Ascending aorta (tissue), 2 donors: ENCODE data around the gene MNAT1. TPM values are rescaled to one million over a fixed set of nuclear protein-coding genes. Genes with fewer than 3 reads are reported as not detected.

Source experiments
- DNase-seq, 2 donors: peaks; one replicate each; pipeline ENCODE4 v3.0.0-alpha.2; 2019; ENCODE audit warnings: low spot score in 2 of 2
- H3K27ac ChIP-seq, 2 donors: fragments of 200-600 bp; sonication (generic); one replicate each; pipeline ENCODE4 v1.5.1; 2016 to 2017; ENCODE audit warnings: mild to moderate bottlenecking in 1 of 2
- H3K27me3 ChIP-seq: fragments of 200-600 bp; sonication (generic); one replicate; pipeline ENCODE4 v1.5.1; 2017
- H3K36me3 ChIP-seq, 2 donors: fragments of 200-600 bp; sonication (generic); one replicate each; pipeline ENCODE4 v1.5.1; 2016
- H3K4me1 ChIP-seq, 2 donors: fragments of 200-600 bp; sonication (generic); one replicate each; pipeline ENCODE4 v1.5.1; 2016 to 2017; ENCODE audit warnings: mild to moderate bottlenecking in 1 of 2
- H3K4me3 ChIP-seq, 2 donors: fragments of 200-600 bp; sonication (generic); one replicate each; pipeline ENCODE4 v1.5.1; 2016 to 2017; ENCODE audit warnings: mild to moderate bottlenecking in 1 of 2
- H3K9me3 ChIP-seq, 2 donors: fragments of 200-600 bp; sonication (generic); one replicate each; pipeline ENCODE4 v1.5.1; 2016
- intact Hi-C: fragments of 100-400 bp; cut with DNase I; formaldehyde crosslinking; loops from one replicate; pipeline ENCODE4 v1.15.1; 2023
- total RNA-seq: library from RNA; depleted of rRNA; stranded (reverse); fragments of >200 nt; gene quantifications from one replicate; pipeline ENCODE4 v1.1.0, GENCODE V29; 2016
- TF ChIP-seq, protein P1 (sequence below), 3 experiments: fragments of 200-600 bp in 2 of 3; fragments of 450-650 bp in 1 of 3; sonication (generic) in 2 of 3; IDR thresholded peaks; one replicate each; pipeline ENCODE4 v1.5.1; 2016 to 2019; ENCODE audit warnings: antibody characterized with exemption in 3 of 3, mild to moderate bottlenecking in 1 of 3, moderate library complexity in 1 of 3

Gene MNAT1
- total RNA-seq: 37.5 TPM

DNA sequence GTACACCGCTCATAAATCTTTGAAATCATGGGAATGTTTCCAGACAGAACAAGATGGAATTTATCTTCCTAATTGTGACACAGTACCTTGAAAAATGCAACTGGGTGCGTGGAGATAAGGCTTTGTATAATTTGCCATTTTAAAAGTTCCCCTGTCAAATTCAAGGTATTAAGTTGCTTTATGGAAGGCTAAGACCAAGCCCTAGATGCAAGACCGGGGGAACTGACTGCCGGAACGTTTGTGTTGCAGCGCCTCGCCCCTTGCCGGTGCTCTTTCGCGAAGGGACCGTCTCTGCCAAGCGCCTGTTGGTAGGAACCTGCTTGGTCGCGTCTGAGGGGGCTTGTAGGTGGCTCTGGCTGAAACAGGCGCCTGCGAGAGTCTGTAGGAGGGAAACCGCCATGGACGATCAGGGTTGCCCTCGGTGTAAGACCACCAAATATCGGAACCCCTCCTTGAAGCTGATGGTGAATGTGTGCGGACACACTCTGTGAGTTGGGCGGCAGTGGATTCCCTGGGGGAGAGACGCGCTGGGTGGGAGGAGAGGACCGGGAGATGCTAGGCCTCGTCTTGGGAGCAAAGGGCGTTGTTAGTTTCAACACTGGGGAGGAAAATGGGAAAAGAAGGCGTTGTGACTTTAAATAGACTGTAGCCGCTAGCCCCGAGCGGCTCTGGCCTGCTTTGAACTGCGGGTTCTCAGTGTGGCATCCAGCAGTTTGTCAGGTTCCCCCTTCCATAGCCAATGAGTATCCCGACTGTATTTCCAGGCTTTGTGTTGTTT, at the start of gene MNAT1:
TSS of gene MNAT1 (plus strand) at position 297 of the 778 bp plus-strand sequence. CDS start at position 399, 102 bp downstream.
- TF ChIP-seq, protein P1, sequence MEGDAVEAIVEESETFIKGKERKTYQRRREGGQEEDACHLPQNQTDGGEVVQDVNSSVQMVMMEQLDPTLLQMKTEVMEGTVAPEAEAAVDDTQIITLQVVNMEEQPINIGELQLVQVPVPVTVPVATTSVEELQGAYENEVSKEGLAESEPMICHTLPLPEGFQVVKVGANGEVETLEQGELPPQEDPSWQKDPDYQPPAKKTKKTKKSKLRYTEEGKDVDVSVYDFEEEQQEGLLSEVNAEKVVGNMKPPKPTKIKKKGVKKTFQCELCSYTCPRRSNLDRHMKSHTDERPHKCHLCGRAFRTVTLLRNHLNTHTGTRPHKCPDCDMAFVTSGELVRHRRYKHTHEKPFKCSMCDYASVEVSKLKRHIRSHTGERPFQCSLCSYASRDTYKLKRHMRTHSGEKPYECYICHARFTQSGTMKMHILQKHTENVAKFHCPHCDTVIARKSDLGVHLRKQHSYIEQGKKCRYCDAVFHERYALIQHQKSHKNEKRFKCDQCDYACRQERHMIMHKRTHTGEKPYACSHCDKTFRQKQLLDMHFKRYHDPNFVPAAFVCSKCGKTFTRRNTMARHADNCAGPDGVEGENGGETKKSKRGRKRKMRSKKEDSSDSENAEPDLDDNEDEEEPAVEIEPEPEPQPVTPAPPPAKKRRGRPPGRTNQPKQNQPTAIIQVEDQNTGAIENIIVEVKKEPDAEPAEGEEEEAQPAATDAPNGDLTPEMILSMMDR (IDR thresholded peaks at IDR 0.05): no peak
- Histone ChIP-seq H3K36me3 (no peaks in the 10 kb centered on the region), H3K27ac (peak within 1 kb of the TSS; percentile 68 to 88), H3K4me3 (peak within 1 kb of the TSS; percentile 67 to 98), H3K4me1 (peaks cover 0 to 12% of the 10 kb centered on the region in 2 donors), H3K9me3 (no peaks in the 10 kb centered on the region), H3K27me3 (no peaks in the 10 kb centered on the region)
- DNase-seq: peak in 1 of 2 donors; percentile 84
- intact Hi-C loops: loop anchor here (10.0 kb wide), 1 partner anchor 460 kb away; no protein-coding TSS in a partner anchor

DNA sequence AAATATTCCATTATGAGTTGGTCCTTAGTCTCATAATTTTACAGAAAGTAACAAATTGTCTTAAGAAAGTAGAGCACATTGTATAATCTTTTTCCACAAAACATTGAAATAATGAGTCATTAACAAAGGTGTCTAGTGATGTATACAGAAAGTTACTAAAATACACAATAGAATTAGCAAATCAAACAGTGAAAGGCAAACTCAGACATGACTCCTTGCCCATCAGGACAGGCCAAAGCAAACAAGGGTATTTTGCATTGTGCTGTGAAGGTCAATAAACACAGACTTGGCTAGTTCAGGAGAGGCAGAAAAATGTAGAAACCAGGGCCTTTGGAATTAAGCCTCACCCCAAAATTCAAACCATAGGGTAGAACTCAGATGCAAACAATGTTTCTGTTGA, 47.7 kb upstream of the MNAT1 start:
- H3K4me1 ChIP-seq: no peaks in the 10 kb centered on the region
- H3K9me3 ChIP-seq: no peaks in the 10 kb centered on the region
- no peaks in the 10 kb centered on the region for H3K27me3 ChIP-seq
- no peak overlapping the region for H3K27ac ChIP-seq
- no peak overlapping the region for H3K4me3 ChIP-seq
- TF ChIP-seq, protein P1 (IDR thresholded peaks at IDR 0.05): no peak
- H3K36me3 ChIP-seq: no peaks in the 10 kb centered on the region
- DNase-seq: no peak
- intact Hi-C loops: no loop called here

DNA sequence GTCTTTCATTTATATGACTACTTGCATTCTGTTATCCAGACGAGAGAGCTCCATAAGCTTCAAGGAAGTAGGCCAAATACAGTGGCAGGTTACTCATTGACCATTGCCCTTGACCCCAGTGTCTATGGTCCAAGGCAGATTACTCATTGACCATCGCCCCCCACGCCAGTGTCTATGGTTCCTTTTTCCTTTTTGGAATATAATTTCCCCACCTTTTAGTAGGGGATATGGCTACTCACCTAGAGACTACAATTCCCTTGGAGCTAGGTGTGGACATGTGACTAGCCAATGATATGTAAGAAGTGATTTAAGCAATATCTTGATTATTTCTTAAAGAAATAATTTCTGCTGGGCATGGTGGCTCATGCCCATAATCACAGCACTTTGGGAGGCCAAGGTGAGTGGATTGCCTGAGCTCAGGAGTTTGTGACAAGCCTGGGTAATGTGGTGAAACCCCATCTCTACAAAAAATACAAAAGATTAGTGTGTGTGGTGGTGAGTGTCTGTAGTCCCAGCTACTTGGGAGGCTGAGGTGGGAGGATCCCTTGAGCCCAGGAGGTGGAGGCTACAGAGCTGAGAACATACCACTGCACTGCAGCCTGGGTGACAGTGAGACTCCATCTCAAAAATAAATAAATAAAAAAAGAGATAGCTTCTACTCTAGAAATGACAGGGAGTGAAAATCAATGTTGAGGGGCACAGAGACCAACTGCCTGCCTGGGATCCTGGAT, 43.0 kb upstream of the MNAT1 start:
- no peaks in the 10 kb centered on the region for H3K36me3 ChIP-seq
- no peaks in the 10 kb centered on the region for H3K4me1 ChIP-seq
- no peak for DNase-seq
- H3K27ac ChIP-seq: no peak overlapping the region
- H3K27me3 ChIP-seq: no peaks in the 10 kb centered on the region
- H3K4me3 ChIP-seq: no peak overlapping the region
- peaks cover 0 to 3% of the 10 kb centered on the region in 2 donors for H3K9me3 ChIP-seq
- intact Hi-C loops: no loop called here
- TF ChIP-seq, protein P1 (IDR thresholded peaks at IDR 0.05): no peak

DNA sequence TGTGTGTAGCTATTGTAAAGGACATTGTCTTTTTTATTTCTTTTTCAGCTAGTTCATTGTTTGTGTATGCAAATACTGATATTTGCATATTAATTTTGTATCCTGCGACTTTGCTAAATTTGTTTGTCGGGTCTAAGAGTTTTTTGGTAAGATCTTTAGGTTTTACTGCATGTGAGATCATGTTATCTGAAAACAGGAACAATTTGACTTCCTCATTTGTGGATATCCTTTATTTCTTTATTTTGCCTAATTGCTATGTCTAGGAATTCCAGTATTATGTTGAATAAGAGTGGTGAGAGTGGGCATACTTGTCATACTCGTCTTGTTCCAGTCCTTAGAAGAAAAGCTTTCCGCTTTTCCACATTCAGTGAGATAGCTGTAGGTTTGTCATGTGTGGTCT, 39.2 kb upstream of the MNAT1 start:
- intact Hi-C loops: no loop called here
- no peak for DNase-seq
- Histone ChIP-seq H3K4me3 (no peak overlapping the region), H3K4me1 (no peaks in the 10 kb centered on the region), H3K9me3 (peaks cover 0 to 18% of the 10 kb centered on the region in 2 donors), H3K27me3 (no peaks in the 10 kb centered on the region), H3K27ac (no peak overlapping the region), H3K36me3 (no peaks in the 10 kb centered on the region)
- TF ChIP-seq, protein P1 (IDR thresholded peaks at IDR 0.05): no peak

DNA sequence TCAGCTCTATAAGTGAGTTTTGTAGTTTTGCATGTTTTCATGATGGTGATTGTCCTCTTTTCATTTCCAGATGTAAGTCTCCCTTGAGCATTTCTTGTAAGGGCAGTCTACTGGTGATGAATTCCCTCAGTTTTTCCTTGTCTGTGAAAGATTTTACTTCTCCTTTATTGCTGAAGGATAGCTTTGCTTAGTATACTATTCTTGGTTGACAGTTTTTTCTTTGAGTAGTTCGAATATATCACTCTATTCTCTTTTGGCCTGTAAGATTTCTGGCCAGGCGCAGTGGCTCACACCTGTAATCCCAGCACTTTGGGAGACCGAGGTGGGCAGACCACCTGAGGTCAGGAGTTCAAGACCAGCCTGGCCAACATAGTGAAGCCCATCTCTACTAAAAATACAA, 34.0 kb upstream of the MNAT1 start:
- H3K27ac ChIP-seq: no peak overlapping the region
- intact Hi-C loops: no loop called here
- no peaks in the 10 kb centered on the region for H3K4me1 ChIP-seq
- peaks cover 0 to 35% of the 10 kb centered on the region in 2 donors for H3K9me3 ChIP-seq
- no peak for DNase-seq
- no peaks in the 10 kb centered on the region for H3K36me3 ChIP-seq
- no peak overlapping the region for H3K4me3 ChIP-seq
- no peaks in the 10 kb centered on the region for H3K27me3 ChIP-seq
- TF ChIP-seq, protein P1 (IDR thresholded peaks at IDR 0.05): no peak
